CD8-positive, alpha-beta memory T cell (primary cell): ENCODE data around the gene CCDC68. TPM values are rescaled to one million over a fixed set of nuclear protein-coding genes. Genes with fewer than 3 reads are reported as not detected.

Experiments used
- CTCF ChIA-PET: fragments of 350-600 bp; sonication (Branson Sonifier 250); formaldehyde crosslinking; loops from one replicate; lab custom pipeline; 2021; ENCODE audit warnings: antibody characterized with exemption; lab: Charles Lee
- POLR2A ChIA-PET: fragments of 350-600 bp; sonication (Branson Sonifier 250); formaldehyde crosslinking; loops from one replicate; lab custom pipeline; 2021; ENCODE audit warnings: antibody characterized with exemption; lab: Charles Lee
- DNase-seq, 5 donors: peaks; one replicate each; pipeline versions ENCODE4 v3.0.0 to v3.0.0-alpha.2; 2020 to 2022; ENCODE audit warnings: mixed read lengths in 1 of 5
- H3K27ac ChIP-seq: one replicate; pipeline ENCODE4 v1.7.0; 2013; ENCODE audit warnings: low read depth, mild to moderate bottlenecking, low read length, moderate library complexity
- H3K27me3 ChIP-seq: 2 replicates; pipeline ENCODE4 v1.7.0; 2013; ENCODE audit warnings: low read length, mild to moderate bottlenecking; ENCODE audit not compliant: insufficient read depth, poor library complexity, severe bottlenecking
- H3K36me3 ChIP-seq: 2 replicates; pipeline ENCODE4 v1.7.0; 2013; ENCODE audit warnings: mild to moderate bottlenecking, low read length, moderate library complexity; ENCODE audit not compliant: insufficient read depth
- H3K4me1 ChIP-seq: 2 replicates; pipeline ENCODE4 v1.7.0; 2013; ENCODE audit warnings: mild to moderate bottlenecking, low read length, moderate library complexity; ENCODE audit not compliant: insufficient read depth
- H3K4me3 ChIP-seq: 2 replicates; pipeline ENCODE4 v1.7.0; 2013; ENCODE audit warnings: mild to moderate bottlenecking, low read length
- H3K9me3 ChIP-seq: 2 replicates; pipeline ENCODE4 v1.7.0; 2013; ENCODE audit warnings: mild to moderate bottlenecking, low read length
- H3K27ac Mint-ChIP-seq, 8 donors: one replicate each; pipeline ENCODE4 v1.8.0; 2020 to 2021; ENCODE audit warnings: mixed read lengths in 8 of 8, mild to moderate bottlenecking in 6 of 8, inconsistent platforms in 3 of 8, moderate library complexity in 3 of 8
- H3K27me3 Mint-ChIP-seq, 2 donors: one replicate each; pipeline ENCODE4 v1.8.0; 2020 to 2021; ENCODE audit warnings: mixed read lengths in 2 of 2, mild to moderate bottlenecking in 1 of 2, moderate library complexity in 1 of 2
- H3K36me3 Mint-ChIP-seq, 3 donors: one replicate each; pipeline ENCODE4 v1.8.0; 2020 to 2021; ENCODE audit warnings: mixed read lengths in 3 of 3, inconsistent platforms in 1 of 3, mild to moderate bottlenecking in 1 of 3
- H3K4me1 Mint-ChIP-seq, 3 donors: one replicate each; pipeline ENCODE4 v1.8.0; 2020 to 2021; ENCODE audit warnings: mixed read lengths in 3 of 3, inconsistent platforms in 1 of 3, mild to moderate bottlenecking in 1 of 3
- H3K4me3 Mint-ChIP-seq, 7 donors: one replicate each; pipeline ENCODE4 v1.8.0; 2020 to 2021; ENCODE audit warnings: mixed read lengths in 7 of 7, mild to moderate bottlenecking in 6 of 7, moderate library complexity in 4 of 7, inconsistent platforms in 2 of 7
- H3K9me3 Mint-ChIP-seq, 5 donors: one replicate each; pipeline ENCODE4 v1.8.0; 2020 to 2022; ENCODE audit warnings: mixed read lengths in 5 of 5, mild to moderate bottlenecking in 3 of 5, moderate library complexity in 2 of 5, inconsistent platforms in 1 of 5
- polyA plus RNA-seq: library from polyadenylated mRNA; unstranded; fragments of 300-500 nt; fragmentation: Illumina TruSeq; gene quantifications from one replicate; pipeline ENCODE4 v1.2.3, GENCODE V29; 2021
- total RNA-seq, 2 experiments: library from RNA; stranded (reverse); gene quantifications; one replicate each; pipeline ENCODE4 v1.2.3, GENCODE V29; 2021

The CCDC68 gene
- total and polyA plus RNA-seq, 3 experiments from 2014 or later = not detected

DNA sequence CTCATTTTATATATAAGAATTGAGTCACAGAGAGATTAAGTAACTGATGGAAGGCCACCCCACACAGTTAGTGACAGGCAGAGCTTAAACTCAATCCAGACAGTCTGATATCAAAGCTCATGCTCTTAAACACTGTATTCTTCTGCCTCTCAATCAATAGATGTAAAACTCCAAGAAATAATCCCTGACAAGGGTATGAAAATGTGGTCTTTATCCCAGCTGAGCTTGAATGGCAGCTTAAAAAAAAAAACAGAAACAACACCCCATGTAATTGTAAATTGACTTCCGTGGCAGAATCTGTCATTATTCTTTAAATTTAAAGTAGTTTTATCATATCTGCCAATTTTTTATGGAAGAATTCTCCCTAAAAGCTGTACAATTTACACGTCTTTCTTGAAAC, 70.9 kb downstream of the CCDC68 start:
- POLR2A ChIA-PET = no interaction called here
- DNase-seq = no peak
- H3K9me3 ChIP-seq = no peaks in the 10 kb centered on the region
- no peaks in the 10 kb centered on the region for H3K4me1 Mint-ChIP-seq
- H3K27ac ChIP-seq = no peak overlapping the region
- H3K36me3 ChIP-seq = no peaks in the 10 kb centered on the region
- H3K27me3 ChIP-seq = no peaks in the 10 kb centered on the region
- H3K4me3 Mint-ChIP-seq = no peak overlapping the region
- no peaks in the 10 kb centered on the region for H3K4me1 ChIP-seq
- CTCF ChIA-PET = no interaction called here
- H3K27ac Mint-ChIP-seq = no peak overlapping the region
- H3K4me3 ChIP-seq = no peak overlapping the region
- H3K27me3 Mint-ChIP-seq = no peaks in the 10 kb centered on the region
- peaks cover 0 to 27% (median 5%) of the 10 kb centered on the region in 3 donors for H3K36me3 Mint-ChIP-seq
- H3K9me3 Mint-ChIP-seq = peaks cover 0 to 2% (median 0%) of the 10 kb centered on the region in 5 donors

DNA sequence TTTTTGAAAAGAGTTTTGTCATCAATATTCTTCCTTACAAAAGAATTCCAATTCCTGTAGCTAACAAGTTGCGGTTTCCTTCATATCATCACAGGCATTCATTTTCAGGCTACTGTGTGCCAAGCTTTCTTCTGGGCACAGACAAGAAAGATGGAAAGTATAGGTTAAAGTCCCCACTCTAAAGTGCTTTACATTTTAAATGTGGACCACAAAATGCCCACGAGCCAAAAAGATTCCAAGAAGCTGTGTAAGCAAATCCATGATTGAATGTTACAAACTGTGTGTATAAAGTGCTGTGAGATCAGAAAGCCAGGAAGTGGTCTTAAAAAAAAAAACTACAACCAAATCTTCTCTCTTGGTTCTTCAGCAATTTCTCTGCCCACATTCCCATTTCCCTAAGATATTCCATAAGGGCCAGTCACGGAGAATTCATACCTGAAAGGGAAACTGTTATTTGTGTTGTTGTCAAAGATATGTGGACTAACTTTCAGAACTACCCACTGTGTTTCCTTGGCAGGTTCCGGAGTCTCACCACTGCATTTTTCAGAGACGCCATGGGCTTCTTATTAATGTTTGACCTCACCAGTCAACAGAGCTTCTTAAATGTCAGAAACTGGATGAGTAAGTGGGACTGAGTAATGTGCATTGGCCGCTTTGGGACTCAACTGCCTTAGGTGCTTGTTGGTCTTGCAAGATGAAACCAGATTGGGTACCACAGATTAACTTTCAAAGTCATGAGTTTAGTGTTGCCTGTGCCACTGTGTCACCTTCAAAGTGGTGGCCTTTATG, 75.3 kb downstream of the CCDC68 start:
- H3K36me3 Mint-ChIP-seq = peaks cover 0 to 41% (median 4%) of the 10 kb centered on the region in 3 donors
- ChIA-PET CTCF (no interaction called here), POLR2A (no interaction called here)
- Histone ChIP-seq H3K4me1 (no peaks in the 10 kb centered on the region), H3K36me3 (no peaks in the 10 kb centered on the region), H3K27me3 (no peaks in the 10 kb centered on the region), H3K9me3 (no peaks in the 10 kb centered on the region), H3K27ac (no peak overlapping the region), H3K4me3 (no peak overlapping the region)
- H3K27me3 Mint-ChIP-seq = no peaks in the 10 kb centered on the region
- no peak overlapping the region for H3K27ac Mint-ChIP-seq
- H3K4me3 Mint-ChIP-seq = no peak overlapping the region
- H3K4me1 Mint-ChIP-seq = no peaks in the 10 kb centered on the region
- no peak for DNase-seq
- peaks cover 0 to 3% (median 0%) of the 10 kb centered on the region in 5 donors for H3K9me3 Mint-ChIP-seq

DNA sequence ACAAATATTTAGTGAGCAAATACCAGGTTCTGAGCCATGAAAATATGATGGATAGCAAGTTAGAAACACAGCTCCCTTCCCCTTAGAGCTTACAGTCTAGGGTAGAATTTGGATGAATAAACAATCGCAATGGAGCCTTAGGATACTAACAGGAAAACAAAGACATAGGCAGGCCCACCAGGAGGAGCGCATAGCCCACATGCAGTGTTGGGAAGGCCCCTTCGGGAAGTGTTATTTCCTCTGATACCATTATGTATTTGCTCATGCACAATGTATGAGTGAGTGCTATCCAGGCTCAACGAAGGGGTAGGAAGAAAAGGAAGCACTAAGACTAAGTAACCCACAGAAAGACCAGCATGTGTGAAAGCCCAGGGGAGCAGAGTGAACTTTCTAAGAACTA, 76.9 kb downstream of the CCDC68 start:
- DNase-seq = no peak
- Mint-ChIP-seq H3K9me3 (peaks cover 0 to 3% (median 0%) of the 10 kb centered on the region in 5 donors), H3K27me3 (no peaks in the 10 kb centered on the region), H3K4me3 (no peak overlapping the region), H3K27ac (no peak overlapping the region), H3K4me1 (no peaks in the 10 kb centered on the region), H3K36me3 (peaks cover 0 to 38% (median 4%) of the 10 kb centered on the region in 3 donors)
- no peak overlapping the region for H3K27ac ChIP-seq
- no peak overlapping the region for H3K4me3 ChIP-seq
- ChIA-PET CTCF (no interaction called here), POLR2A (no interaction called here)
- no peaks in the 10 kb centered on the region for H3K36me3 ChIP-seq
- no peaks in the 10 kb centered on the region for H3K27me3 ChIP-seq
- H3K9me3 ChIP-seq = no peaks in the 10 kb centered on the region
- H3K4me1 ChIP-seq = no peaks in the 10 kb centered on the region

DNA sequence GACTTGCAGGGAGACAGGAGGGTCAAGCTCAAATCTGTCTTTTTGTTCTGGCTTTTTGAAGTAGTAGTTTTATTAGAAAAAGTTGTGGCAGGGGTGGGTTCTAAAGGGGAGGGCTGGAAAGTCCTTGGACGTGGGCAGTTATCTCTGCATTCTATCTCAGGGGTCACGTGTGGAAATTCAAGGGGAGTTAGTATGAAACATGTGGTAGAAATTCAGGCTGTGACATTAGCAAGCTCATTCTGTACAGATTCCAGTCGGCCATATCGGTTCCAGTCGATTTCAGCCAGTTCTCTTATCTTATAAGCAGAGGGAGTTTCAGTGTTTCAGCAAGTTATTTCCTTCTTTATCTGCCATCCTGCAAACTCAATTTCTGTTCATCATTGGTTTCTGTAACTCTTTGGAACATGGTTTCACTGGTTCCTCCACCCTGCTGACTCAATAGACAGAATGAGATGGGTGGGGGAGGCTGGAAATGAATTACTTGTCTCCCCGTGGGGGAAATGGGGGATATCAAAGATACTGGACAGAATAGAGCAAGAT, 78.0 kb downstream of the CCDC68 start:
- no peak for DNase-seq
- no peak overlapping the region for H3K27ac ChIP-seq
- CTCF ChIA-PET = no interaction called here
- H3K4me3 ChIP-seq = no peak overlapping the region
- H3K27me3 ChIP-seq = no peaks in the 10 kb centered on the region
- Mint-ChIP-seq H3K36me3 (peaks cover 0 to 38% (median 4%) of the 10 kb centered on the region in 3 donors), H3K4me3 (no peak overlapping the region), H3K27ac (no peak overlapping the region), H3K9me3 (peaks cover 0 to 3% (median 0%) of the 10 kb centered on the region in 5 donors), H3K4me1 (no peaks in the 10 kb centered on the region), H3K27me3 (no peaks in the 10 kb centered on the region)
- no peaks in the 10 kb centered on the region for H3K9me3 ChIP-seq
- POLR2A ChIA-PET = no interaction called here
- H3K36me3 ChIP-seq = no peaks in the 10 kb centered on the region
- no peaks in the 10 kb centered on the region for H3K4me1 ChIP-seq

DNA sequence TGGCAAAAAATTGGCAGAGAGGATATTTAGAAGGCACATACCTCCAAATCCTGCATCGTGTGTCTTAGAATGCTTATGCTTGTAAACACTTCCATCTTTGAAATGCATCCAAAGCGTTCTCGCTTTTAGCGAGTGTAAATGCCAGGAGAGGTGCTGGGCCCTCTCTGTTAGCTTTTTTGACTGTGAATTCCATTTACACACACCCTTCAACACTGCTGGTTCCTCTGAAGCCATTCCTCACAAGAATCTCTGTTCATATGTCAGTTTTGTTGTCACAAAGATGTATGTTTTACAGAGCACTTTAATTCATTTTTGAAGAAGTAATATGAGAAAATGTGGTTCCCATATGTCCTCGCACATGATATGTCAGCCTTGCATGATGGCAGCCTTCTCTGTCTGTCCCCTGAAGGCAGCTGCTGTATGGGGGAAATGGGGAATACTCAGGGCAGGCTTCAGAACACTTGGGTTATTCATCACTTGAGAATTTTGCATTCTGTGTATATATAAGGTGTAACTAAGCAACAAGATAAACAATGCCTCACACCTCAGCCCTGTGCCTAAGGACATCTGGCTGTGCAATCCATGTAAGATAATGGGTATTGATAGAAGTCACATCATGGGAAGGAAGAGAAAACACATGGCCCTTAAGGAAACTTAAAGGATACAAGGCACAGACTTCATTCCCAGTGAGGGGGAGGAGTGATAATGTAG, 78.7 kb downstream of the CCDC68 start:
- Mint-ChIP-seq H3K9me3 (peaks cover 0 to 3% (median 0%) of the 10 kb centered on the region in 5 donors), H3K36me3 (peaks cover 0 to 33% (median 4%) of the 10 kb centered on the region in 3 donors), H3K27ac (peak overlapping the region in 1 of 8 donors; percentile 89), H3K4me3 (no peak overlapping the region), H3K27me3 (no peaks in the 10 kb centered on the region), H3K4me1 (no peaks in the 10 kb centered on the region)
- DNase-seq = no peak
- no peak overlapping the region for H3K27ac ChIP-seq
- ChIA-PET POLR2A (no interaction called here), CTCF (no interaction called here)
- H3K4me1 ChIP-seq = no peaks in the 10 kb centered on the region
- H3K36me3 ChIP-seq = no peaks in the 10 kb centered on the region
- no peak overlapping the region for H3K4me3 ChIP-seq
- no peaks in the 10 kb centered on the region for H3K9me3 ChIP-seq
- no peaks in the 10 kb centered on the region for H3K27me3 ChIP-seq

DNA sequence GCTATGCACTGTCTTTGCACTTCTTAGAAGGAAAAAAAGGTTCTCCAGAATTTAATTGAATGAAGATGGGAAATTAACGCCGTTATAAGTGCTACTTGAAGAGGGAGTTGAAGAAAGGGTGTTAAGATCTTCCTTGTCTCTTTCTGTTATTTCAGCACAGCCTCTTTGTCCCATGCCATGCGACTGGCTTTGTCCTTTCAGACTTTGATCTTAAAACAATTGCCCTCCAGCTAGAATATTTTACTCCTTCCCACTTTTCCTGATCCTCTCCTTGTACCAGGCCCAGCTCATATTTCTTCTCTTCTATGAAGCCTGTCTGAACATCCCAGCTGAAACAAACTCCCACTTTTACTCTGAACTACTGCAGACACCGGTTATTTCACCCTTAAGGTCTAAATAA, 79.6 kb downstream of the CCDC68 start:
- no peaks in the 10 kb centered on the region for H3K4me1 ChIP-seq
- Mint-ChIP-seq H3K4me1 (no peaks in the 10 kb centered on the region), H3K36me3 (peaks cover 0 to 26% (median 2%) of the 10 kb centered on the region in 3 donors), H3K27me3 (no peaks in the 10 kb centered on the region), H3K4me3 (no peak overlapping the region), H3K9me3 (peaks cover 0 to 3% (median 0%) of the 10 kb centered on the region in 5 donors), H3K27ac (no peak overlapping the region)
- ChIA-PET CTCF (no interaction called here), POLR2A (no interaction called here)
- H3K36me3 ChIP-seq = no peaks in the 10 kb centered on the region
- DNase-seq = no peak
- no peak overlapping the region for H3K4me3 ChIP-seq
- no peaks in the 10 kb centered on the region for H3K27me3 ChIP-seq
- no peaks in the 10 kb centered on the region for H3K9me3 ChIP-seq
- H3K27ac ChIP-seq = no peak overlapping the region

DNA sequence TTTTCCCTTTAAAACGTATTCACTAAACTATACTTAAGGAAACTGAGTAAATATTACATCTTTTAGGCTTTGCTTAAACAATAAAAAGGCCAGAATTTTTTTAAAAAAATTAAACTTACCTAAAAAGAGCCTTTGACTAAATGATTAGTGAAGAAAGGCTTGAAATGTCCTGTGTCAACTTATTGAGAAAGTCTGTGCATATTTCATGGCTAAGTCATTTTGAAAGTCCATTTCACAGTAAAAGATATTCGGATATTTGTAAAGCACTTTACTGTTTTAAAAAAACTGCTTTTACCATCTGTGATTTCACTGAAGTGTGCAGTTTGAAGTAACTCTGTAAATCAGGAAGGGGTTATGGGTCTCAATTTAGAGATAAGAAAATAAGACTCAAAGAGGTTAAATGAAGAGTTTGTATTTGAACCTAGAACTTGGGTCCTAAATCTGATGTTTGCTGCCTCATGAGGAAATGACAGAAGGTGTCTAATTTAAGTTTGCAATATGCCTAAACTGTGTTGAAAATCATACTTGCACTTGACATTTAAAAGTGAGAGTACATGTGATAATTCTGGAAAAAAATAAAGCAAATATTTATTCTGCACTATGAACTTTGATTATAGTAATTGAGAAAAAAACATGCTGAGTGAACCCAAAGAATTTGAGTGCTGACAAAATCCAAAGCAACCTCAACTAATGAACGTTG, 80.5 kb downstream of the CCDC68 start:
- ChIA-PET CTCF (no interaction called here), POLR2A (no interaction called here)
- Mint-ChIP-seq H3K4me3 (no peak overlapping the region), H3K36me3 (peaks cover 0 to 20% (median 2%) of the 10 kb centered on the region in 3 donors), H3K27ac (no peak overlapping the region), H3K27me3 (no peaks in the 10 kb centered on the region), H3K9me3 (peaks cover 0 to 3% (median 0%) of the 10 kb centered on the region in 5 donors), H3K4me1 (no peaks in the 10 kb centered on the region)
- no peak for DNase-seq
- H3K27me3 ChIP-seq = no peaks in the 10 kb centered on the region
- H3K9me3 ChIP-seq = no peaks in the 10 kb centered on the region
- H3K36me3 ChIP-seq = no peaks in the 10 kb centered on the region
- H3K4me3 ChIP-seq = no peak overlapping the region
- no peak overlapping the region for H3K27ac ChIP-seq
- H3K4me1 ChIP-seq = no peaks in the 10 kb centered on the region
